ENCODE measurements around the gene NFASC. TPM values are rescaled to one million over a fixed set of nuclear protein-coding genes. Genes with fewer than 3 reads are reported as not detected.

NFASC gene
- total and polyA plus RNA-seq, 9 of the 15 experiments (the other 6 are each of a cell fraction or from before 2014, with no cell fraction given), result 0.03 to 0.16 (median 0.06) TPM; not detected in 6

DNA sequence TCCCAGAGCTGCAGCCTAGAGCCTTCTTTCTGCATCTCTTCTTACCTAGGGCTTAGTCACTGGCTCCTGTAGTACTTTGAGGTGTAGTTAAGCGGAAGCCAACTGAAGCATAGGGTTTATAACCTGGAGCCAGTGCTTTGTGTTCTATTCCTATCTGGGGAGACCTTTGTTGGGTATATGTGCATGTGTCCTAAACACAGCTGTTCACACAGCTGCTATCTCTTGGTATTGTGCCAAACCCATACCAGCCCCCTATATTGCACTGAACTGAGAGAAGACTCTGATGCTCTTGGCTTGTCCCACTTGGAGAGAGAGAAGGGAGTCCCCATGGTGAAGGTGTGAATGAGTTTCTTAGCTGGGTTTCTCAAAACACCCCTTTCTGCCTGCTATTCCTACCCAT is 17.2 kb upstream of the NFASC start:
- Histone ChIP-seq H3K9me1 (ENCODE audit: control insufficient read depth, insufficient read depth, low read length) (no peaks in the 10 kb centered on the region), H3K27me3 (ENCODE audit: control insufficient read depth in 2 of 2, insufficient read depth in 2 of 2, low read length in 2 of 2) (peaks cover 2 to 30% of the 10 kb centered on the region in 2 experiments), H3K9me3 (replicated peaks; ENCODE audit: control insufficient read depth, insufficient read depth, low read depth, low read length) (no peaks in the 10 kb centered on the region), H3K4me2 (ENCODE audit: insufficient read depth, low read length) (no peak overlapping the region), H4K20me1 (replicated peaks; ENCODE audit: control insufficient read depth, insufficient read depth, low read length) (peaks cover 9% of the 10 kb centered on the region; the same call in 1 of the 2 replicates), H3K4me1 (replicated peaks in 1 of 2; ENCODE audit: control insufficient read depth in 2 of 2, insufficient read depth in 2 of 2, low read length in 2 of 2) (no peaks in the 10 kb centered on the region), H3K36me3 (ENCODE audit: control insufficient read depth, insufficient read depth, low read length) (no peaks in the 10 kb centered on the region), H2AFZ (ENCODE audit: low read depth, low read length) (no peak overlapping the region), H3K4me3 (no peak overlapping the region), H3K79me2 (ENCODE audit: control insufficient read depth, insufficient read depth, low read length) (no peaks in the 10 kb centered on the region), H3K27ac (ENCODE audit: extremely low read depth, low read depth, low read length) (no peak overlapping the region), H3K9ac (ENCODE audit: insufficient read depth in 1 of 2, low read depth in 2 of 2, low read length in 2 of 2) (no peak overlapping the region)
- POLR2A ChIA-PET, result interaction anchor here (0.5 to 1.2 kb wide), 5 partner anchors 8 to 196 kb away, joined by 3 to 4 read pairs (median 3); no protein-coding TSS in a partner anchor
- WGBS (ENCODE audit: insufficient coverage, low coverage, missing lambda C conversion rate), result 0% methylated on average over 1 of the region's 1 CpG
- ATAC-seq (no peak), FAIRE-seq (no peak), DNase-seq (ENCODE audit: extremely low read depth in 1 of 4, low spot score in 3 of 4) (no peak)
- TF ChIP-seq SAFB2 (IDR thresholded peaks at IDR 0.05; ENCODE audit: borderline replicate concordance, low read depth, low read length, severe bottlenecking) (no peak), TCF7L2 (IDR thresholded peaks at IDR 0.05; ENCODE audit: low read depth, low read length) (no peak), ZNF668 (CRISPR knock-in tag; IDR thresholded peaks at IDR 0.05) (no peak), BCOR (IDR thresholded peaks at IDR 0.05) (no peak), XRCC5 (IDR thresholded peaks at IDR 0.05; ENCODE audit: low read depth, low read length) (no peak), ZFP1 (CRISPR knock-in tag; IDR thresholded peaks at IDR 0.05) (no peak), RBBP5 (IDR thresholded peaks at IDR 0.05; ENCODE audit: borderline replicate concordance, insufficient read depth, low read length, poor library complexity, severe bottlenecking) (no peak), ESRRB (CRISPR knock-in tag; IDR thresholded peaks at IDR 0.05; ENCODE audit: borderline replicate concordance) (no peak), HEY1 (CRISPR knock-in tag; IDR thresholded peaks at IDR 0.05; ENCODE audit: borderline replicate concordance) (no peak)
- TF ChIP-seq, protein P1, sequence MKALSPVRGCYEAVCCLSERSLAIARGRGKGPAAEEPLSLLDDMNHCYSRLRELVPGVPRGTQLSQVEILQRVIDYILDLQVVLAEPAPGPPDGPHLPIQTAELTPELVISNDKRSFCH (CRISPR knock-in tag; IDR thresholded peaks at IDR 0.05), result no peak
- TF ChIP-seq, protein P1 (tag; IDR thresholded peaks at IDR 0.05), result no peak
- TF ChIP-seq, protein P2, sequence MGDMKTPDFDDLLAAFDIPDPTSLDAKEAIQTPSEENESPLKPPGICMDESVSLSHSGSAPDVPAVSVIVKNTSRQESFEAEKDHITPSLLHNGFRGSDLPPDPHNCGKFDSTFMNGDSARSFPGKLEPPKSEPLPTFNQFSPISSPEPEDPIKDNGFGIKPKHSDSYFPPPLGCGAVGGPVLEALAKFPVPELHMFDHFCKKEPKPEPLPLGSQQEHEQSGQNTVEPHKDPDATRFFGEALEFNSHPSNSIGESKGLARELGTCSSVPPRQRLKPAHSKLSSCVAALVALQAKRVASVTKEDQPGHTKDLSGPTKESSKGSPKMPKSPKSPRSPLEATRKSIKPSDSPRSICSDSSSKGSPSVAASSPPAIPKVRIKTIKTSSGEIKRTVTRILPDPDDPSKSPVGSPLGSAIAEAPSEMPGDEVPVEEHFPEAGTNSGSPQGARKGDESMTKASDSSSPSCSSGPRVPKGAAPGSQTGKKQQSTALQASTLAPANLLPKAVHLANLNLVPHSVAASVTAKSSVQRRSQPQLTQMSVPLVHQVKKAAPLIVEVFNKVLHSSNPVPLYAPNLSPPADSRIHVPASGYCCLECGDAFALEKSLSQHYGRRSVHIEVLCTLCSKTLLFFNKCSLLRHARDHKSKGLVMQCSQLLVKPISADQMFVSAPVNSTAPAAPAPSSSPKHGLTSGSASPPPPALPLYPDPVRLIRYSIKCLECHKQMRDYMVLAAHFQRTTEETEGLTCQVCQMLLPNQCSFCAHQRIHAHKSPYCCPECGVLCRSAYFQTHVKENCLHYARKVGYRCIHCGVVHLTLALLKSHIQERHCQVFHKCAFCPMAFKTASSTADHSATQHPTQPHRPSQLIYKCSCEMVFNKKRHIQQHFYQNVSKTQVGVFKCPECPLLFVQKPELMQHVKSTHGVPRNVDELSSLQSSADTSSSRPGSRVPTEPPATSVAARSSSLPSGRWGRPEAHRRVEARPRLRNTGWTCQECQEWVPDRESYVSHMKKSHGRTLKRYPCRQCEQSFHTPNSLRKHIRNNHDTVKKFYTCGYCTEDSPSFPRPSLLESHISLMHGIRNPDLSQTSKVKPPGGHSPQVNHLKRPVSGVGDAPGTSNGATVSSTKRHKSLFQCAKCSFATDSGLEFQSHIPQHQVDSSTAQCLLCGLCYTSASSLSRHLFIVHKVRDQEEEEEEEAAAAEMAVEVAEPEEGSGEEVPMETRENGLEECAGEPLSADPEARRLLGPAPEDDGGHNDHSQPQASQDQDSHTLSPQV (IDR thresholded peaks at IDR 0.05), result no peak
- TF ChIP-seq, protein P3, sequence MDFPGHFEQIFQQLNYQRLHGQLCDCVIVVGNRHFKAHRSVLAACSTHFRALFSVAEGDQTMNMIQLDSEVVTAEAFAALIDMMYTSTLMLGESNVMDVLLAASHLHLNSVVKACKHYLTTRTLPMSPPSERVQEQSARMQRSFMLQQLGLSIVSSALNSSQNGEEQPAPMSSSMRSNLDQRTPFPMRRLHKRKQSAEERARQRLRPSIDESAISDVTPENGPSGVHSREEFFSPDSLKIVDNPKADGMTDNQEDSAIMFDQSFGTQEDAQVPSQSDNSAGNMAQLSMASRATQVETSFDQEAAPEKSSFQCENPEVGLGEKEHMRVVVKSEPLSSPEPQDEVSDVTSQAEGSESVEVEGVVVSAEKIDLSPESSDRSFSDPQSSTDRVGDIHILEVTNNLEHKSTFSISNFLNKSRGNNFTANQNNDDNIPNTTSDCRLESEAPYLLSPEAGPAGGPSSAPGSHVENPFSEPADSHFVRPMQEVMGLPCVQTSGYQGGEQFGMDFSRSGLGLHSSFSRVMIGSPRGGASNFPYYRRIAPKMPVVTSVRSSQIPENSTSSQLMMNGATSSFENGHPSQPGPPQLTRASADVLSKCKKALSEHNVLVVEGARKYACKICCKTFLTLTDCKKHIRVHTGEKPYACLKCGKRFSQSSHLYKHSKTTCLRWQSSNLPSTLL (IDR thresholded peaks at IDR 0.05), result no peak
- no TSS peak for BruUV-seq (replicated peaks)
- in situ Hi-C loops (cut with MboI) (no loop called here), intact Hi-C loops (cut with micrococcal nuclease) (no loop called here)
- CTCF ChIA-PET (ENCODE audit: low intra/inter-chr PET ratio), result no interaction called here

All from K562 (cell line).